ENCODE measurements around the gene SORD. TPM values are rescaled to one million over a fixed set of nuclear protein-coding genes. Genes with fewer than 3 reads are reported as not detected.
"Not testable (repeated sequence)": the region's sequence is repeated elsewhere in the genome, so short reads cannot be mapped to it uniquely, and the experiment has no call there.

SORD gene
- total RNA-seq, 1 donor from 2014 or later, result 300 TPM

DNA sequence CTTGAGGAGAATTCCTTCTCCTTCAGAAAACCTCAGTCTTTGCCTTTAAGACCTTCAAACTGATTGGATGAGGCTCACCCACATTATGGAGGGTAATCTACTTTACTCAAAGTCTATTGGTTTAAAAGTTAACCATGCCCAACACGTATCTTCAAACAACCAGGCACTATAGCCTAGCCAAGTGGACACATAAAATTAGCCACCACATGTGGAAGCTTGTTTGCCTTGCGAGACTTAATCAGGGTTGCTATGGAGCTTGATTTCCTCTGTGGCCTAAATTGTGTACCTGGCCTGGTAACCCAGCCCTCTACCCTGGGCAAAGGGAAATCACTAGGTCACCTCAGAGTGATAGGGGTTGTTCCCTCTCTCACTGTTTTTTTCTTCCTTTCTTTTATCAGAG lies 19.9 kb downstream of the SORD start:
- DNase-seq (ENCODE audit: low spot score, unreplicated experiment); H3K4me1 Mint-ChIP-seq (ENCODE audit: low read depth); H3K9me3 Mint-ChIP-seq (ENCODE audit: low read depth); H3K4me3 Mint-ChIP-seq (ENCODE audit: low read depth); H3K27ac Mint-ChIP-seq; H3K27me3 Mint-ChIP-seq: not testable (repeated sequence)
- H3K36me3 Mint-ChIP-seq (ENCODE audit: insufficient read depth), result peaks cover 21% of the 10 kb centered on the region

GRCh38 chr15:45044270-45044669 lies 21.3 kb downstream of the SORD start:
- H3K36me3 Mint-ChIP-seq (ENCODE audit: insufficient read depth), result peaks cover 32% of the 10 kb centered on the region
- not testable (repeated sequence) for H3K27me3 Mint-ChIP-seq; H3K27ac Mint-ChIP-seq; H3K4me1 Mint-ChIP-seq (ENCODE audit: low read depth); H3K9me3 Mint-ChIP-seq (ENCODE audit: low read depth); DNase-seq (ENCODE audit: low spot score, unreplicated experiment); H3K4me3 Mint-ChIP-seq (ENCODE audit: low read depth)

GRCh38 chr15:45048449-45048793 lies 25.4 kb downstream of the SORD start:
- H3K27me3 Mint-ChIP-seq; H3K4me3 Mint-ChIP-seq (ENCODE audit: low read depth); DNase-seq (ENCODE audit: low spot score, unreplicated experiment); H3K4me1 Mint-ChIP-seq (ENCODE audit: low read depth): not testable (repeated sequence)
- peaks cover 31% of the 10 kb centered on the region for H3K9me3 Mint-ChIP-seq (ENCODE audit: low read depth)
- H3K36me3 Mint-ChIP-seq (ENCODE audit: insufficient read depth), result peaks cover 63% of the 10 kb centered on the region
- H3K27ac Mint-ChIP-seq, result peak overlapping the region; percentile 95

- Mint-ChIP-seq H3K4me1 (ENCODE audit: low read depth) (peaks cover 7% of the 10 kb centered on the region), H3K27me3 (no peaks in the 10 kb centered on the region), H3K27ac (peak overlapping the region; percentile 95), H3K9me3 (ENCODE audit: low read depth) (peaks cover 31% of the 10 kb centered on the region), H3K36me3 (ENCODE audit: insufficient read depth) (peaks cover 63% of the 10 kb centered on the region), H3K4me3 (ENCODE audit: low read depth) (peak overlapping the region; percentile 46)
- no peak for DNase-seq (ENCODE audit: low spot score, unreplicated experiment)
- TF ChIP-seq CTCF (IDR thresholded peaks at IDR 0.05; ENCODE audit: unreplicated experiment), result no peak
Observed at GRCh38 chr15:45048794-45049631, 26.0 kb downstream of the SORD start.

GRCh38 chr15:45050587-45050986 lies 27.6 kb downstream of the SORD start:
- peaks cover 7% of the 10 kb centered on the region for H3K4me1 Mint-ChIP-seq (ENCODE audit: low read depth)
- no peak overlapping the region for H3K27ac Mint-ChIP-seq
- H3K4me3 Mint-ChIP-seq (ENCODE audit: low read depth), result no peak overlapping the region
- peaks cover 31% of the 10 kb centered on the region for H3K9me3 Mint-ChIP-seq (ENCODE audit: low read depth)
- no peaks in the 10 kb centered on the region for H3K27me3 Mint-ChIP-seq
- peaks cover 66% of the 10 kb centered on the region for H3K36me3 Mint-ChIP-seq (ENCODE audit: insufficient read depth)
- no peak for DNase-seq (ENCODE audit: low spot score, unreplicated experiment)
- no peak for TF ChIP-seq CTCF (IDR thresholded peaks at IDR 0.05; ENCODE audit: unreplicated experiment)

- peaks cover 31% of the 10 kb centered on the region for H3K9me3 Mint-ChIP-seq (ENCODE audit: low read depth)
- peaks cover 72% of the 10 kb centered on the region for H3K36me3 Mint-ChIP-seq (ENCODE audit: insufficient read depth)
- H3K4me1 Mint-ChIP-seq (ENCODE audit: low read depth); H3K27me3 Mint-ChIP-seq; DNase-seq (ENCODE audit: low spot score, unreplicated experiment); H3K4me3 Mint-ChIP-seq (ENCODE audit: low read depth); H3K27ac Mint-ChIP-seq: not testable (repeated sequence)
Observed at GRCh38 chr15:45052676-45053075, 29.7 kb downstream of the SORD start.

- not testable (repeated sequence) for H3K4me1 Mint-ChIP-seq (ENCODE audit: low read depth); H3K9me3 Mint-ChIP-seq (ENCODE audit: low read depth); H3K27ac Mint-ChIP-seq; H3K27me3 Mint-ChIP-seq; DNase-seq (ENCODE audit: low spot score, unreplicated experiment); H3K4me3 Mint-ChIP-seq (ENCODE audit: low read depth)
- peaks cover 58% of the 10 kb centered on the region for H3K36me3 Mint-ChIP-seq (ENCODE audit: insufficient read depth)
Observed at GRCh38 chr15:45058690-45059675, 36.0 kb downstream of the SORD start.

- H3K36me3 Mint-ChIP-seq (ENCODE audit: insufficient read depth), result peaks cover 51% of the 10 kb centered on the region
- H3K27me3 Mint-ChIP-seq; H3K4me3 Mint-ChIP-seq (ENCODE audit: low read depth); H3K9me3 Mint-ChIP-seq (ENCODE audit: low read depth); H3K4me1 Mint-ChIP-seq (ENCODE audit: low read depth); DNase-seq (ENCODE audit: low spot score, unreplicated experiment); H3K27ac Mint-ChIP-seq: not testable (repeated sequence)
Observed at GRCh38 chr15:45062301-45062700, 39.3 kb downstream of the SORD start.
